Psoas muscle (tissue), 8 donors: Measurements from ENCODE around the gene MYO18A. TPM values are rescaled to one million over a fixed set of nuclear protein-coding genes. Genes with fewer than 3 reads are reported as not detected.
"Not testable (repeated sequence)": the region's sequence is repeated elsewhere in the genome, so short reads cannot be mapped to it uniquely, and the experiment has no call there.

ENCODE experiments used
- ATAC-seq, 4 donors: fragments of 200-7000 bp; cut with Tn5 transposase; one replicate each; pipeline ENCODE4 v1.9.1; 2020; ENCODE audit warnings: moderate library complexity in 3 of 4, mild to moderate bottlenecking in 2 of 4
- DNase-seq, 2 donors: peaks; one replicate each; pipeline ENCODE4 v3.0.0-alpha.2; 2020
- H3K27ac ChIP-seq: fragments of 200-600 bp; one replicate; pipeline ENCODE4 v1.8.0; 2022
- H3K27me3 ChIP-seq, 3 donors: fragments of 200-600 bp in 1 of 3; one replicate each; pipeline versions ENCODE4 v1.6.1 to v1.8.0; 2013 to 2022; ENCODE audit warnings: low read length in 2 of 3, mild to moderate bottlenecking in 2 of 3, moderate library complexity in 1 of 3; ENCODE audit not compliant: insufficient read depth in 3 of 3
- H3K36me3 ChIP-seq, 2 donors: fragments of 200-600 bp in 1 of 2; one replicate each; pipeline versions ENCODE4 v1.6.1 to v1.8.0; 2013 to 2022; ENCODE audit warnings: low read depth in 1 of 2, mild to moderate bottlenecking in 1 of 2, moderate library complexity in 1 of 2; ENCODE audit not compliant: insufficient read depth in 1 of 2
- H3K4me1 ChIP-seq: fragments of 200-600 bp; one replicate; pipeline ENCODE4 v1.8.0; 2022
- H3K4me3 ChIP-seq: fragments of 200-600 bp; one replicate; pipeline ENCODE4 v1.8.0; 2022; ENCODE audit warnings: mild to moderate bottlenecking
- H3K9me3 ChIP-seq: fragments of 200-600 bp; one replicate; pipeline ENCODE4 v1.8.0; 2022
- CTCF ChIP-seq: fragments of 200-600 bp; IDR thresholded peaks from one replicate; pipeline ENCODE4 v1.8.0; 2022; ENCODE audit warnings: antibody characterized with exemption
- WGBS, 3 donors: extraction: QIAGEN DNeasy Blood & Tissue Kit; methylation state at CpG; one replicate each; pipeline versions ENCODE4 v1.1.6 to v1.1.7; 2013; 5-methylcytosine and 5-hydroxymethylcytosine counted together
- intact Hi-C, 2 donors: fragments of 100-400 bp; cut with DNase I; formaldehyde crosslinking; loops; one replicate each; pipeline versions ENCODE4 v1.11.0 to v1.14.2; 2022
- long read RNA-seq, 2 donors: library from polyadenylated mRNA; unstranded; transcript quantifications; one replicate each; pipeline ENCODE4 v2.0.0, GENCODE V29; 2021
- polyA plus RNA-seq, 3 donors: library from polyadenylated mRNA; stranded (reverse); fragments of 200-250 nt; gene quantifications; one replicate each; pipeline ENCODE4 v1.2.3, GENCODE V29; 2013
- total RNA-seq, 4 donors: library from RNA; stranded (reverse); fragmentation: NEBNext Ultra II Directional in 2 of 4; extraction: Animal tissue kit (Norgen Biotek cat#: 25700) in 2 of 4; gene quantifications; one replicate each; pipeline versions ENCODE4 v1.2.1 to v1.2.4, GENCODE V29; 2021 to 2023
- donor health status: healthy with polysubstance abuse.
- donor health status: DM: no; HTN: no; CAD: no; lungs with moderate emphysema.
- donor health status: Bipolar disorder and iron deficiency.
- donor health status: healthy.
- donor health status: DM: yes; HTN: yes; CAD: no.
- donor health status: DM: no; HTN: no; CAD: no.
- donor health status: DM: no; HTN: no; CAD: no.
- donor health status: DM: yes; HTN: yes; CAD: no.

Gene MYO18A
- 1,000 to 10,000 TPM in 2 of 4 donors, 100 to 1,000 TPM in 2; 770 to 1,274 (median 938) TPM for total RNA-seq
- 100 to 1,000 TPM; 142 to 538 (median 318) TPM for polyA plus RNA-seq
- long read RNA-seq, donor 1, partial matches to known transcripts = 387 of 455 reads
- long read RNA-seq, donor 1, other reads (novel, unspliced or antisense) = 67 of 455 reads
- long read RNA-seq, donor 2, transcript MYO18A-224 (3 exons, 1,564 nt) = major isoform, 10 of 585 reads
- long read RNA-seq, donor 2, partial matches to known transcripts = 519 of 585 reads
- long read RNA-seq, donor 2, other reads (novel, unspliced or antisense) = 56 of 585 reads

GRCh38 chr17:29180034-29180787 is at the start of gene MYO18A:
TSS of gene MYO18A (minus strand) at chr17:29180398. CDS start at chr17:29166940, 13,458 bp downstream.
- Histone ChIP-seq H3K36me3 (no peaks in the 10 kb centered on the region), H3K27me3 (no peaks in the 10 kb centered on the region), H3K9me3 (no peaks in the 10 kb centered on the region), H3K27ac (peak within 1 kb of the TSS; percentile 71), H3K4me1 (peaks cover 13% of the 10 kb centered on the region), H3K4me3 (peak within 1 kb of the TSS; percentile 70)
- ATAC-seq (peak; percentile 90 to 93 (median 92)), DNase-seq (peak; percentile 81 to 89)
- TF ChIP-seq CTCF = peak; percentile 84
- WGBS, 3 donors = 1 to 2% (median 1%) methylated on average over 28 to 74 of the region's 76 CpGs
- intact Hi-C loops = no loop called here

- Histone ChIP-seq H3K4me3 (no peak overlapping the region), H3K36me3 (no peaks in the 10 kb centered on the region), H3K27me3 (no peaks in the 10 kb centered on the region), H3K4me1 (no peaks in the 10 kb centered on the region), H3K9me3 (no peaks in the 10 kb centered on the region), H3K27ac (no peak overlapping the region)
- no peak for TF ChIP-seq CTCF
- intact Hi-C loops = no loop called here
- DNase-seq (no peak), ATAC-seq (no peak)
These were observed 45.2 kb upstream of the MYO18A start for GRCh38 chr17:29225396-29225795.

GRCh38 chr17:29221338-29221737 is 41.1 kb upstream of the MYO18A start:
- H3K4me1 ChIP-seq, H3K9me3 ChIP-seq, H3K4me3 ChIP-seq, H3K27me3 ChIP-seq, DNase-seq, ATAC-seq, H3K36me3 ChIP-seq, H3K27ac ChIP-seq: not testable (repeated sequence)
- 95 to 97% (median 96%) methylated on average over 11 of the region's 11 CpGs for WGBS, 3 donors
- intact Hi-C loops = loop anchor here in 1 of 2 donors (2.0 kb wide), 1 partner anchor 69 kb away; no protein-coding TSS in a partner anchor

GRCh38 chr17:29219378-29220047 is 39.3 kb upstream of the MYO18A start:
- peak; percentile 68 to 93 (median 76) for ATAC-seq
- peak; percentile 90 for TF ChIP-seq CTCF
- peak; percentile 69 to 75 for DNase-seq
- Histone ChIP-seq H3K36me3 (no peaks in the 10 kb centered on the region), H3K9me3 (no peaks in the 10 kb centered on the region), H3K4me1 (no peaks in the 10 kb centered on the region), H3K27me3 (no peaks in the 10 kb centered on the region), H3K4me3 (no peak overlapping the region), H3K27ac (no peak overlapping the region)
- intact Hi-C loops = loop anchor here (1.0 to 2.0 kb wide), 3 partner anchors 70 to 71 kb away; no protein-coding TSS in a partner anchor
- 10 to 14% (median 13%) methylated on average over 14 of the region's 14 CpGs for WGBS, 3 donors

GRCh38 chr17:29216856-29217255 is 36.7 kb upstream of the MYO18A start:
- intact Hi-C loops = no loop called here
- no peak overlapping the region for H3K4me3 ChIP-seq
- ATAC-seq = no peak
- H3K36me3 ChIP-seq = no peaks in the 10 kb centered on the region
- no peak overlapping the region for H3K27ac ChIP-seq
- TF ChIP-seq CTCF = no peak
- no peaks in the 10 kb centered on the region for H3K27me3 ChIP-seq
- no peaks in the 10 kb centered on the region for H3K9me3 ChIP-seq
- no peaks in the 10 kb centered on the region for H3K4me1 ChIP-seq
- no peak for DNase-seq
- 91 to 92% (median 91%) methylated on average over 5 of the region's 5 CpGs for WGBS, 3 donors
